SK-N-SH (cell line): Measurements from ENCODE around the gene DNMT3A. TPM values are rescaled to one million over a fixed set of nuclear protein-coding genes. Genes with fewer than 3 reads are reported as not detected.
A peak's percentile ranks its signal among the peaks of the same experiment; 100 is the strongest.

Experiments used
- CTCF ChIA-PET: fragments of 300-600, 350-600 bp; formaldehyde crosslinking; extraction: SDS; loops from one replicate; lab custom pipeline; 2021; lab: Yijun Ruan, JAX
- POLR2A ChIA-PET: fragments of 350-600 bp; sonication (Branson Sonifier 250); formaldehyde crosslinking; extraction: SDS; loops from one replicate; lab custom pipeline; 2020; ENCODE audit warnings: antibody characterized with exemption, inconsistent platforms; lab: Yijun Ruan, JAX
- DNase-seq: peaks from one replicate; pipeline ENCODE4 v3.0.0; 2012
- H2AFZ ChIP-seq: fragments of 200-600 bp; sonication (generic); 2 replicates; pipeline ENCODE4 v1.8.1; 2016; ENCODE audit warnings: antibody characterized with exemption, mild to moderate bottlenecking, low read depth
- H3F3A ChIP-seq: fragments of 200-600 bp; sonication (generic); replicated peaks from 2 replicates; pipeline ENCODE3; 2016; ENCODE audit warnings: antibody characterized with exemption, mild to moderate bottlenecking; ENCODE audit not compliant: insufficient read depth
- H3K27ac ChIP-seq, 2 experiments: fragments of 200-500 bp in 1 of 2; fragments of 200-600 bp in 1 of 2; sonication (Bioruptor generic) in 1 of 2; sonication (generic), shearing (Covaris generic) in 1 of 2; 2 replicates each; pipeline versions ENCODE4 v1.5.1 to v1.6.1; 2014 to 2016; ENCODE audit warnings: low read depth in 2 of 2, inconsistent platforms in 1 of 2, low read length in 1 of 2, mild to moderate bottlenecking in 1 of 2, mixed read lengths in 1 of 2
- H3K27me3 ChIP-seq: fragments of 200-600 bp; sonication (generic), shearing (Covaris generic); 2 replicates; pipeline ENCODE4 v1.6.1; 2016; ENCODE audit warnings: mixed run types; ENCODE audit not compliant: insufficient read depth
- H3K36me3 ChIP-seq, 2 experiments: fragments of 200-500 bp in 1 of 2; fragments of 200-600 bp in 1 of 2; sonication (Bioruptor generic) in 1 of 2; sonication (generic) in 1 of 2; replicated peaks in 1 of 2; 2 replicates each; pipeline versions ENCODE3 to v1.5.1; 2014 to 2016; ENCODE audit warnings: low read length in 1 of 2, mild to moderate bottlenecking in 1 of 2; ENCODE audit not compliant: insufficient read depth in 2 of 2, control insufficient read depth in 1 of 2
- H3K4me1 ChIP-seq, 2 experiments: fragments of 200-500 bp in 1 of 2; fragments of 200-600 bp in 1 of 2; sonication (Bioruptor generic) in 1 of 2; sonication (generic), shearing (Covaris generic) in 1 of 2; 2 replicates each; pipeline versions ENCODE4 v1.5.1 to v1.6.1; 2014 to 2016; ENCODE audit warnings: low read depth in 1 of 2, low read length in 1 of 2, mixed run types in 1 of 2; ENCODE audit not compliant: insufficient read depth in 2 of 2, control insufficient read depth in 1 of 2
- H3K4me2 ChIP-seq: fragments of 200-600 bp; sonication (generic), shearing (Covaris generic); 2 replicates; pipeline ENCODE4 v1.6.1; 2017; ENCODE audit warnings: mixed run types
- H3K4me3 ChIP-seq, 2 experiments: fragments of 200-500 bp in 1 of 2; fragments of 200-600 bp in 1 of 2; sonication (Bioruptor generic) in 1 of 2; sonication (generic), shearing (Covaris generic) in 1 of 2; 2 replicates each; pipeline versions ENCODE4 v1.5.1 to v1.8.1; 2014 to 2016; ENCODE audit warnings: low read depth in 2 of 2, inconsistent platforms in 1 of 2, low read length in 1 of 2, mild to moderate bottlenecking in 1 of 2, mixed read lengths in 1 of 2, moderate library complexity in 1 of 2
- H3K79me2 ChIP-seq: fragments of 200-600 bp; sonication (generic); 2 replicates; pipeline ENCODE4 v1.8.1; 2017; ENCODE audit warnings: mild to moderate bottlenecking; ENCODE audit not compliant: insufficient read depth
- H3K9ac ChIP-seq: fragments of 200-600 bp; sonication (generic); 2 replicates; pipeline ENCODE4 v1.6.1; 2017; ENCODE audit warnings: mixed run types
- H3K9me2 ChIP-seq: fragments of 200-600 bp; sonication (generic); 2 replicates; pipeline ENCODE4 v1.6.1; 2017; ENCODE audit warnings: mixed run types
- H3K9me3 ChIP-seq: fragments of 200-600 bp; sonication (generic); 2 replicates; pipeline ENCODE4 v1.6.1; 2017; ENCODE audit warnings: mixed run types, mild to moderate bottlenecking, moderate library complexity
- H4K20me1 ChIP-seq: fragments of 200-600 bp; sonication (generic); 2 replicates; pipeline ENCODE4 v1.6.1; 2017; ENCODE audit warnings: mild to moderate bottlenecking, mixed run types; ENCODE audit not compliant: insufficient read depth
- CTCF ChIP-seq: fragments of 200-600 bp; sonication (generic); IDR thresholded peaks from 2 replicates; pipeline ENCODE4 v1.6.1; 2017; ENCODE audit warnings: antibody characterized with exemption, mild to moderate bottlenecking, moderate library complexity
- ELF1 ChIP-seq: IDR thresholded peaks from 2 replicates; pipeline ENCODE4 v1.4.0; 2012
- EZH2phosphoT487 ChIP-seq: fragments of 200-600 bp; sonication (generic); IDR thresholded peaks from 2 replicates; pipeline ENCODE4 v1.6.1; 2017; ENCODE audit warnings: low read depth, mixed run types, mild to moderate bottlenecking, antibody characterized with exemption, moderate library complexity, borderline replicate concordance
- FOSL2 ChIP-seq: IDR thresholded peaks from 2 replicates; pipeline ENCODE4 v1.4.0; 2012; ENCODE audit warnings: low read depth, mild to moderate bottlenecking, moderate library complexity, borderline replicate concordance
- FOXJ3 ChIP-seq: sonication (generic); formaldehyde crosslinking; IDR thresholded peaks from 2 replicates; pipeline ENCODE4 v1.5.1; 2020; ENCODE audit warnings: mild to moderate bottlenecking, missing genetic modification reagents
- FOXM1 ChIP-seq: IDR thresholded peaks from 2 replicates; pipeline ENCODE4 v1.4.0; 2012; ENCODE audit warnings: low read depth, mild to moderate bottlenecking
- GABPA ChIP-seq: IDR thresholded peaks from 2 replicates; pipeline ENCODE4 v1.4.0; 2012; ENCODE audit warnings: low read depth, mild to moderate bottlenecking
- GATA2 ChIP-seq: sonication (generic); formaldehyde crosslinking; IDR thresholded peaks from 2 replicates; pipeline ENCODE4 v1.5.0; 2020; ENCODE audit warnings: mild to moderate bottlenecking, missing genetic modification reagents
- IRF3 ChIP-seq: fragments of 150-350 bp; IDR thresholded peaks from 2 replicates; pipeline ENCODE4 v1.6.1; 2016; ENCODE audit warnings: mild to moderate bottlenecking, low read depth, low read length
- JUND ChIP-seq: IDR thresholded peaks from 2 replicates; pipeline ENCODE4 v1.4.0; 2012
- MAX ChIP-seq: IDR thresholded peaks from 2 replicates; pipeline ENCODE4 v1.4.0; 2012; ENCODE audit warnings: low read depth
- MEF2A ChIP-seq: IDR thresholded peaks from 2 replicates; pipeline ENCODE4 v1.4.0; 2012; ENCODE audit warnings: low read depth, borderline replicate concordance
- NRF1 ChIP-seq: IDR thresholded peaks from 2 replicates; pipeline ENCODE4 v1.6.1; 2012; ENCODE audit warnings: low read depth, mild to moderate bottlenecking, low read length
- PBX3 ChIP-seq: IDR thresholded peaks from 2 replicates; pipeline ENCODE4; 2012
- POLR2AphosphoS5 ChIP-seq: IDR thresholded peaks from 2 replicates; pipeline ENCODE4 v1.6.1; 2012; ENCODE audit warnings: low read depth, low read length
- RAD21 ChIP-seq: IDR thresholded peaks from 2 replicates; pipeline ENCODE4 v1.6.1; 2012; ENCODE audit warnings: mild to moderate bottlenecking, low read length
- RCOR1 ChIP-seq: fragments of 150-350 bp; IDR thresholded peaks from 2 replicates; pipeline ENCODE4 v1.6.1; 2017; ENCODE audit warnings: antibody characterized with exemption, low read length
- REST ChIP-seq: IDR thresholded peaks from 2 replicates; pipeline ENCODE4 v1.6.1; 2012; ENCODE audit warnings: mild to moderate bottlenecking, low read depth, low read length, moderate library complexity
- RXRA ChIP-seq: IDR thresholded peaks from 2 replicates; pipeline ENCODE4 v1.4.0; 2012; ENCODE audit warnings: low read depth, mild to moderate bottlenecking, borderline replicate concordance
- SIN3A ChIP-seq: IDR thresholded peaks from 2 replicates; pipeline ENCODE4 v1.6.1; 2012; ENCODE audit warnings: low read depth, mild to moderate bottlenecking, low read length, moderate library complexity, borderline replicate concordance
- SMC3 ChIP-seq: IDR thresholded peaks from 2 replicates; pipeline ENCODE4 v1.6.1; 2012; ENCODE audit warnings: low read depth, low read length, improper control_type of control experiment
- TEAD4 ChIP-seq: IDR thresholded peaks from 2 replicates; pipeline ENCODE4 v1.4.0; 2012; ENCODE audit warnings: mild to moderate bottlenecking, borderline replicate concordance; ENCODE audit not compliant: insufficient read depth
- ZBTB33 ChIP-seq: IDR thresholded peaks from 2 replicates; pipeline ENCODE4 v1.4.0; 2012; ENCODE audit warnings: low read depth, borderline replicate concordance
- WGBS: methylation state at CpG from one replicate; pipeline ENCODE4 v1.1.6; 2017; ENCODE audit warnings: low lambda C conversion rate; 5-methylcytosine and 5-hydroxymethylcytosine counted together
- polyA plus RNA-seq, 3 experiments: library from polyadenylated mRNA; depleted of rRNA; stranded (reverse); fragments of >200 nt; gene quantifications; 2 replicates each; pipeline ENCODE4 v1.2.3, GENCODE V29; 2012

DNMT3A gene
- polyA plus RNA-seq, 1 of the 3 experiments (the other 2 are of a cell fraction): 5.6 TPM

- no peak overlapping the region; a peak in 1 of 4 replicates for H3K4me3 ChIP-seq
- H3K27me3 ChIP-seq: no peaks in the 10 kb centered on the region
- POLR2A ChIA-PET: interaction anchor here (1.1 to 2.2 kb wide), 10 partner anchors 11 to 1207 kb away, joined by 3 to 14 read pairs (median 6); no protein-coding TSS in a partner anchor
- no peaks in the 10 kb centered on the region for H3K79me2 ChIP-seq
- H2AFZ ChIP-seq: no peak overlapping the region
- H3K27ac ChIP-seq: peak overlapping the region; percentile 1 to 94; a peak in 3 of 4 replicates
- H3K9me3 ChIP-seq: no peaks in the 10 kb centered on the region
- DNase-seq: peak; percentile 98
- WGBS: 43% methylated on average over 19 of the region's 19 CpGs
- H4K20me1 ChIP-seq: no peaks in the 10 kb centered on the region
- H3K9ac ChIP-seq: no peak overlapping the region
- no peaks in the 10 kb centered on the region for H3K9me2 ChIP-seq
- CTCF ChIA-PET: interaction anchor here (0.8 to 3.2 kb wide), 8 partner anchors 9 to 85 kb away, joined by 3 to 15 read pairs (median 6); partner anchors contain the start of gene DNMT3A
- peak overlapping the region; percentile 31; the same call in 1 of the 2 replicates for H3K4me2 ChIP-seq
- no peaks in the 10 kb centered on the region for H3F3A ChIP-seq
- H3K4me1 ChIP-seq: peaks cover 44 to 71% of the 10 kb centered on the region in 2 experiments; a peak in 3 of 4 replicates
- no peaks in the 10 kb centered on the region for H3K36me3 ChIP-seq
- TF ChIP-seq POLR2AphosphoS5 (no peak; the same call in 1 of the 2 replicates), REST (no peak), GABPA (no peak), FOXM1 (no peak), TEAD4 (no peak), RCOR1 (peak; percentile 91; the same call in 1 of the 2 replicates), CTCF (no peak), PBX3 (no peak), MEF2A (no peak), FOXJ3 (peak; percentile 97), RXRA (no peak), GATA2 (CRISPR knock-in tag) (peak; percentile 99), ZBTB33 (no peak), ELF1 (no peak), IRF3 (no peak), MAX (no peak), EZH2phosphoT487 (no peak), JUND (no peak), FOSL2 (no peak), NRF1 (no peak), RAD21 (peak; percentile 32; the same call in 1 of the 2 replicates), SIN3A (no peak), SMC3 (0 out of 2 replicates have a peak, but pooled peaks have one; percentile 0)
These were observed 50.8 kb downstream of the DNMT3A start for GRCh38 chr2:25290811-25291495.
